ENCODE results near the gene GPX2. TPM values are rescaled to one million over a fixed set of nuclear protein-coding genes. Genes with fewer than 3 reads are reported as not detected.
A peak's percentile ranks its signal among the peaks of the same experiment; 100 is the strongest.

GPX2 gene
- polyA plus RNA-seq, 1 donor from 2014 or later, result not detected

- Histone ChIP-seq H3K9me3 (ENCODE audit: low read length) (no peaks in the 10 kb centered on the region), H3K4me3 (ENCODE audit: low read length) (peak within 1 kb of the TSS; percentile 91), H3F3A (ENCODE audit: insufficient read depth, low read length, poor library complexity, severe bottlenecking) (no peaks in the 10 kb centered on the region), H3K79me2 (replicated peaks; ENCODE audit: insufficient read depth, low read length) (no peaks in the 10 kb centered on the region), H2AFZ (ENCODE audit: low read depth, low read length) (peak within 1 kb of the TSS; percentile 73), H3K36me3 (ENCODE audit: insufficient read depth, low read length) (no peaks in the 10 kb centered on the region), H3K9me2 (ENCODE audit: insufficient read depth, low read length) (no peaks in the 10 kb centered on the region), H3K9ac (ENCODE audit: low read length) (peak within 1 kb of the TSS; percentile 77), H3K27me3 (ENCODE audit: insufficient read depth, low read depth, low read length) (no peaks in the 10 kb centered on the region), H4K20me1 (ENCODE audit: insufficient read depth) (no peaks in the 10 kb centered on the region), H3K4me2 (ENCODE audit: low read length) (peak within 1 kb of the TSS; percentile 76), H3K27ac (ENCODE audit: low read length) (peak within 1 kb of the TSS; percentile 8)
- TF ChIP-seq MXI1 (conservative IDR thresholded peaks at IDR 0.05; ENCODE audit: poor library complexity, severe bottlenecking), result no peak
- TF ChIP-seq RAD21 (conservative IDR thresholded peaks at IDR 0.05), result no peak
- no peak for TF ChIP-seq EP300 (conservative IDR thresholded peaks at IDR 0.05; ENCODE audit: poor library complexity, severe bottlenecking)
- peak; percentile 31 for TF ChIP-seq TAF1 (IDR thresholded peaks at IDR 0.05; ENCODE audit: low read depth)
- peak; percentile 34 for TF ChIP-seq REST (IDR thresholded peaks at IDR 0.05; ENCODE audit: borderline replicate concordance)
- TF ChIP-seq CTCF (IDR thresholded peaks at IDR 0.05; ENCODE audit: poor library complexity, severe bottlenecking), result no peak
These were observed 29.6 kb upstream of the GPX2 start, which contains the start of gene RAB15 for GRCh38 chr14:64971943-64972791. TSS of gene RAB15 (minus strand) at chr14:64972336. CDS start at chr14:64972076, 260 bp downstream.

- Histone ChIP-seq H3K27ac (ENCODE audit: low read length) (no peak overlapping the region), H3K79me2 (replicated peaks; ENCODE audit: insufficient read depth, low read length) (no peaks in the 10 kb centered on the region), H2AFZ (ENCODE audit: low read depth, low read length) (peak overlapping the region; percentile 73), H3K9me2 (ENCODE audit: insufficient read depth, low read length) (no peaks in the 10 kb centered on the region), H3K27me3 (ENCODE audit: insufficient read depth, low read depth, low read length) (no peaks in the 10 kb centered on the region), H3K9me3 (ENCODE audit: low read length) (no peaks in the 10 kb centered on the region), H3F3A (ENCODE audit: insufficient read depth, low read length, poor library complexity, severe bottlenecking) (no peaks in the 10 kb centered on the region), H3K36me3 (ENCODE audit: insufficient read depth, low read length) (no peaks in the 10 kb centered on the region), H4K20me1 (ENCODE audit: insufficient read depth) (no peaks in the 10 kb centered on the region), H3K9ac (ENCODE audit: low read length) (peak overlapping the region; percentile 77), H3K4me2 (ENCODE audit: low read length) (peak overlapping the region; percentile 76), H3K4me3 (ENCODE audit: low read length) (peak overlapping the region; percentile 91)
- TF ChIP-seq CTCF (IDR thresholded peaks at IDR 0.05; ENCODE audit: poor library complexity, severe bottlenecking) (peak; percentile 5), POLR2AphosphoS5 (IDR thresholded peaks at IDR 0.05) (no peak), TAF1 (IDR thresholded peaks at IDR 0.05; ENCODE audit: low read depth) (no peak)
These were observed 29.0 kb upstream of the GPX2 start for GRCh38 chr14:64971491-64971942.
